Gastrocnemius medialis (tissue), 4 donors: ENCODE results near the gene AAR2. TPM values are rescaled to one million over a fixed set of nuclear protein-coding genes. Genes with fewer than 3 reads are reported as not detected.

Source experiments
- ATAC-seq, 2 donors: fragments of 150-250 bp; one replicate each; pipeline ENCODE4 v1.9.1; 2016
- DNase-seq, 2 donors: peaks; one replicate each; pipeline ENCODE4 v3.0.0-alpha.2; 2019
- H3K27ac ChIP-seq, 4 donors: fragments of 200-600 bp; sonication (generic); 1 replicate in 1 of 4; 2 replicates in 3 of 4; pipeline ENCODE4 v1.5.1; 2016 to 2018; ENCODE audit warnings: mild to moderate bottlenecking in 2 of 4, moderate library complexity in 1 of 4
- H3K27me3 ChIP-seq, 3 donors: fragments of 200-600 bp; sonication (generic) in 2 of 3; 1 replicate in 1 of 3; 2 replicates in 2 of 3; pipeline versions ENCODE4 v1.5.1 to v1.6.0; 2016 to 2019; ENCODE audit warnings: mild to moderate bottlenecking in 1 of 3, moderate library complexity in 1 of 3
- H3K36me3 ChIP-seq, 2 donors: fragments of 200-600 bp; sonication (generic) in 1 of 2; one replicate each; pipeline ENCODE4 v1.5.1; 2017 to 2018
- H3K4me1 ChIP-seq, 2 donors: fragments of 200-600 bp; sonication (generic) in 1 of 2; one replicate each; pipeline ENCODE4 v1.5.1; 2016 to 2017; ENCODE audit warnings: mild to moderate bottlenecking in 2 of 2
- H3K4me3 ChIP-seq, 4 donors: fragments of 200-600 bp; sonication (generic) in 3 of 4; 1 replicate in 1 of 4; 2 replicates in 3 of 4; pipeline ENCODE4 v1.5.1; 2016 to 2019; ENCODE audit warnings: mild to moderate bottlenecking in 2 of 4
- H3K9me3 ChIP-seq, 3 donors: fragments of 200-600 bp; sonication (generic) in 2 of 3; 1 replicate in 1 of 3; 2 replicates in 2 of 3; pipeline ENCODE4 v1.5.1; 2016 to 2019
- CTCF ChIP-seq, 5 experiments: fragments of 450-650 bp in 3 of 5; fragments of 200-600 bp in 2 of 5; sonication (generic) in 2 of 5; IDR thresholded peaks in 4 of 5; conservative IDR thresholded peaks in 1 of 5; 1 replicate in 4 of 5; 2 replicates in 1 of 5; pipeline ENCODE4 v1.5.1; 2016 to 2019; ENCODE audit warnings: antibody characterized with exemption in 5 of 5, mild to moderate bottlenecking in 3 of 5, moderate library complexity in 3 of 5
- POLR2A ChIP-seq, 2 donors: fragments of 450-650 bp; IDR thresholded peaks; one replicate each; pipeline ENCODE4 v1.6.1; 2017; ENCODE audit warnings: antibody characterized with exemption in 2 of 2, mild to moderate bottlenecking in 2 of 2, moderate library complexity in 2 of 2
- in situ Hi-C, 4 donors: fragments of 200-750 bp; cut with MboI; loops; one replicate each; pipeline versions ENCODE4 v1.15.0 to v1.8.0; 2017; ENCODE audit warnings: low sequenced_read_pairs in 4 of 4
- intact Hi-C: fragments of 100-400 bp; cut with DNase I; formaldehyde crosslinking; loops from one replicate; pipeline ENCODE4 v1.15.1; 2023; ENCODE audit warnings: low total_unique reads
- total RNA-seq, 4 donors: library from RNA; depleted of rRNA; stranded (reverse); fragments of >200 nt; gene quantifications; one replicate each; pipeline versions ENCODE4 v1.1.0 to v1.2.3, GENCODE V29; 2016

AAR2 gene
- total RNA-seq, 4 donors from 2014 or later: 18.7 to 24.4 (median 21.2) TPM

- no peaks in the 10 kb centered on the region for H3K27me3 ChIP-seq
- peaks cover 0 to 27% of the 10 kb centered on the region in 2 donors for H3K36me3 ChIP-seq
- no peak for ATAC-seq
- intact Hi-C loops: no loop called here
- no peaks in the 10 kb centered on the region for H3K9me3 ChIP-seq
- no peak for DNase-seq
- TF ChIP-seq CTCF (IDR thresholded peaks at IDR 0.05 in 4 of 5, conservative IDR thresholded peaks at IDR 0.05 in 1 of 5) (no peak), POLR2A (IDR thresholded peaks at IDR 0.05) (no peak)
- no peak overlapping the region for H3K4me3 ChIP-seq
- H3K27ac ChIP-seq: no peak overlapping the region
- no peaks in the 10 kb centered on the region for H3K4me1 ChIP-seq
- in situ Hi-C loops: no loop called here
Observed at GRCh38 chr20:36253036-36253435, 16.8 kb downstream of the AAR2 start.

- Histone ChIP-seq H3K36me3 (peaks cover 0 to 20% of the 10 kb centered on the region in 2 donors), H3K9me3 (no peaks in the 10 kb centered on the region), H3K4me1 (no peaks in the 10 kb centered on the region), H3K4me3 (no peak overlapping the region), H3K27ac (no peak overlapping the region), H3K27me3 (no peaks in the 10 kb centered on the region)
- intact Hi-C loops (no loop called here), in situ Hi-C loops (no loop called here)
- no peak for DNase-seq
- TF ChIP-seq POLR2A (IDR thresholded peaks at IDR 0.05) (no peak), CTCF (IDR thresholded peaks at IDR 0.05 in 4 of 5, conservative IDR thresholded peaks at IDR 0.05 in 1 of 5) (no peak)
- no peak for ATAC-seq
Observed at GRCh38 chr20:36254076-36254475, 17.8 kb downstream of the AAR2 start.

- H3K27ac ChIP-seq: no peak overlapping the region
- intact Hi-C loops (no loop called here), in situ Hi-C loops (no loop called here)
- no peak overlapping the region for H3K4me3 ChIP-seq
- no peaks in the 10 kb centered on the region for H3K27me3 ChIP-seq
- no peaks in the 10 kb centered on the region for H3K9me3 ChIP-seq
- TF ChIP-seq POLR2A (IDR thresholded peaks at IDR 0.05) (no peak), CTCF (IDR thresholded peaks at IDR 0.05 in 4 of 5, conservative IDR thresholded peaks at IDR 0.05 in 1 of 5) (no peak)
- H3K36me3 ChIP-seq: peaks cover 0 to 20% of the 10 kb centered on the region in 2 donors
- DNase-seq: no peak
- H3K4me1 ChIP-seq: no peaks in the 10 kb centered on the region
- ATAC-seq: no peak
Observed at GRCh38 chr20:36255445-36255844, 19.2 kb downstream of the AAR2 start.

GRCh38 chr20:36259177-36260061 lies 23.1 kb downstream of the AAR2 start:
- Histone ChIP-seq H3K27me3 (no peaks in the 10 kb centered on the region), H3K9me3 (no peaks in the 10 kb centered on the region), H3K4me3 (no peak overlapping the region), H3K27ac (no peak overlapping the region), H3K36me3 (peaks cover 0 to 14% of the 10 kb centered on the region in 2 donors), H3K4me1 (no peaks in the 10 kb centered on the region)
- in situ Hi-C loops (no loop called here), intact Hi-C loops (no loop called here)
- DNase-seq: no peak
- TF ChIP-seq POLR2A (IDR thresholded peaks at IDR 0.05) (no peak), CTCF (IDR thresholded peaks at IDR 0.05 in 4 of 5, conservative IDR thresholded peaks at IDR 0.05 in 1 of 5) (no peak)
- no peak for ATAC-seq
